Activated gamma-delta T cell treated with Interleukin-2 at 50 U/mL for 16 hours (primary cell): ENCODE data around the gene DCC.

ENCODE experiments used
- DNase-seq: peaks from one replicate; pipeline ENCODE4 v3.0.0-alpha.2; 2020

The DCC gene, protein sequence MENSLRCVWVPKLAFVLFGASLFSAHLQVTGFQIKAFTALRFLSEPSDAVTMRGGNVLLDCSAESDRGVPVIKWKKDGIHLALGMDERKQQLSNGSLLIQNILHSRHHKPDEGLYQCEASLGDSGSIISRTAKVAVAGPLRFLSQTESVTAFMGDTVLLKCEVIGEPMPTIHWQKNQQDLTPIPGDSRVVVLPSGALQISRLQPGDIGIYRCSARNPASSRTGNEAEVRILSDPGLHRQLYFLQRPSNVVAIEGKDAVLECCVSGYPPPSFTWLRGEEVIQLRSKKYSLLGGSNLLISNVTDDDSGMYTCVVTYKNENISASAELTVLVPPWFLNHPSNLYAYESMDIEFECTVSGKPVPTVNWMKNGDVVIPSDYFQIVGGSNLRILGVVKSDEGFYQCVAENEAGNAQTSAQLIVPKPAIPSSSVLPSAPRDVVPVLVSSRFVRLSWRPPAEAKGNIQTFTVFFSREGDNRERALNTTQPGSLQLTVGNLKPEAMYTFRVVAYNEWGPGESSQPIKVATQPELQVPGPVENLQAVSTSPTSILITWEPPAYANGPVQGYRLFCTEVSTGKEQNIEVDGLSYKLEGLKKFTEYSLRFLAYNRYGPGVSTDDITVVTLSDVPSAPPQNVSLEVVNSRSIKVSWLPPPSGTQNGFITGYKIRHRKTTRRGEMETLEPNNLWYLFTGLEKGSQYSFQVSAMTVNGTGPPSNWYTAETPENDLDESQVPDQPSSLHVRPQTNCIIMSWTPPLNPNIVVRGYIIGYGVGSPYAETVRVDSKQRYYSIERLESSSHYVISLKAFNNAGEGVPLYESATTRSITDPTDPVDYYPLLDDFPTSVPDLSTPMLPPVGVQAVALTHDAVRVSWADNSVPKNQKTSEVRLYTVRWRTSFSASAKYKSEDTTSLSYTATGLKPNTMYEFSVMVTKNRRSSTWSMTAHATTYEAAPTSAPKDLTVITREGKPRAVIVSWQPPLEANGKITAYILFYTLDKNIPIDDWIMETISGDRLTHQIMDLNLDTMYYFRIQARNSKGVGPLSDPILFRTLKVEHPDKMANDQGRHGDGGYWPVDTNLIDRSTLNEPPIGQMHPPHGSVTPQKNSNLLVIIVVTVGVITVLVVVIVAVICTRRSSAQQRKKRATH (N-terminal part only)

DNA sequence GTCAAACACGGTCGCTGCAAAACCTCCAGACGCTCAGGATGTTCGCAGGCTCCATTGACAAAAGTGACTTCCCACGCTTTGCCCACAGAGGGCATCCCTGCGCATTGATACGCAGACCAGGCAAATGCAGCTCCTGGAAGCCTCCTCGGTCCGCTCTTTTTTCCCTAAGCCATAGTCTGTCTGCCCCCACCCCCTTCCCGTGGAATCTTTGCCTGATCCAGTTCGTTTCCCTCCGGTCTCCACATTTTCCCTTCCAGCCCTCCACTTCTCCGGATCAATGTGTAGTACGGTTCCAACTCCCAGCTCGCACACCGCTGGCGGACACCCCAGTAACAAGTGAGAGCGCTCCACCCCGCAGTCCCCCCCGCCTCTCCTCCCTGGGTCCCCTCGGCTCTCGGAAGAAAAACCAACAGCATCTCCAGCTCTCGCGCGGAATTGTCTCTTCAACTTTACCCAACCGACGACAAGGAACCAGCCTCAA, at the start of gene DCC:
Gene DCC (plus strand): TSS at position 307 of the 481 bp plus-strand sequence. CDS start 591 bp downstream, outside the sequence.
- no peak for DNase-seq

- DNase-seq: no peak
Measured at GRCh38 chr18:52310651-52311050, 29.3 kb upstream of the DCC start.

GRCh38 chr18:52311331-52311730, 28.7 kb upstream of the DCC start:
- no peak for DNase-seq

DNA sequence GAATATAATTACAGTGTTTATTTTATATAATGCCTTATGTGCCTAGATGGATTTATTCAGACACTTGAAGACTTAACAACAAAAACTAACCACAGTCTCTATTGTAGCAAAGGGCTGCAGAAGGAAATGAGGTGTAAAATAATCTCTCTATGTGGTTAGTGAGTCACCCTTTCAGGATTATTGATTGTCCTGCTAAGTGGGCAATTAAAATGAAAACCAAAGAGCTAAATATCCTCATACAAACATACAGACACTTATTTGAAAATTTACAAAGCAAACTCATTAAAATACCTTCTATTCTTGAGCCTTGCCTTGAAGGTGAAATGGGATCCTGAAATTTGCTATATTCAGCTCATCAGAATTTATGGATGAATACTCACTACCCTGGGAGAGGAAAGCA, 27.7 kb upstream of the DCC start:
- no peak for DNase-seq

GRCh38 chr18:52313213-52313612, 26.8 kb upstream of the DCC start:
- no peak for DNase-seq

GRCh38 chr18:52319424-52319983, 20.5 kb upstream of the DCC start:
- DNase-seq: no peak

- DNase-seq: no peak
Measured at GRCh38 chr18:52322307-52322706, 17.7 kb upstream of the DCC start.

- DNase-seq: no peak
Measured at GRCh38 chr18:52323802-52324201, 16.2 kb upstream of the DCC start.

GRCh38 chr18:52325997-52326396, 14.0 kb upstream of the DCC start:
- no peak for DNase-seq

DNA sequence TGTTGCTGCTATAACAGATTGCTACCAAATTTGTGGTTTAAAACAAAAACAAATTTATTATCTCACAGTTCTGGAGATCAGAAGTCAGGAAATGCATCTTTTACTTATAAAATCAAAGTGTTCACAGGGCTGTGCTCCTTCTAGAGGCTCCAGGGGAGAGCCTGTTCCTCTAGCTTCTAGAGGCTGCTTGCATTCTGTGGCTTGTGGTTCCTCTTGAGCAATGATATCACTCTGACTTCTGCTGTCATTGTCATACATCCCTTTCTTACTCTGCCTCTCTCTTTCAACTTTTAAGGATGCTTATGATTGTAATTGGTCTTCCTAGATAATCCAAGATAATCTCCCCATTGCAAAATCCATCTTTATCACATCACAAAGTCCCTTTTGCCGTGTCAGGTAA, 6.1 kb upstream of the DCC start:
- DNase-seq: no peak

DNA sequence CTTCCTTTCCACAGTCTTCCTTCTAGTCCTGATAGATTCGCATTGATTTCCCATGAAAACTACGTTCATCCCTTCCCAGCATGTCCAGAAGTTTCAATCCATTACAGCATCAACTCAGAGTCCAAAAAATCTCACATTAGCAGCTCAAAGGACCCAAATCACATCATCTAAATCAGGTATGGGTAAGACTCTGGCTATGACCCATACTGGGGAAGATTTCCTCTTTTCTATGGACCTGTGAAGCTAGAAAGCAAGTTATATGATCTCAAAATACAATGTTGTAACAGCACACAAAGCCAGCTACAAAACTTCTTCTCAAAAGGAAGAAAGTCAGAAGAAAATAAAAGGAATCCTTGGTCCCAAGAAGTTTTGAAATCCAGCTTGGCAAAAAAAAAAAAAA, 5.7 kb upstream of the DCC start:
- no peak for DNase-seq

DNA sequence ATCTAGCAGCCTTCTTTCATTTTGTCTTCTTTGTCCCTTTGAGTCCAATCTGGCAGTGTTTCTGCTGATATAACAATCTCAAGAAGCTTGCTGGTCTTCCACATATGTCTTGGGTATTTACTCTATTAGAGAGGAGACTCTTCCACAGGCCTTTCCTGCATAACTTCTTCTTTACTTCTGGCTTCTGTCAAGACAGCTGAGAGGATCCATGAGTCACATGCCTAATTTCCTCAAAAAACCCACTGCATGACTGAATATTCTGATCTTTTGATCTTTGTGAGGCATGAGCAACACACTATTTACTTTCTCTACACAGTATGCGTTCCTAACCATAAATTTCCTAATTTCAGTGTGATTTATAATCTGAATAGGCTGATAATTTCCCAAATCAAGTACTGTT, 5.1 kb upstream of the DCC start:
- no peak for DNase-seq

DNA sequence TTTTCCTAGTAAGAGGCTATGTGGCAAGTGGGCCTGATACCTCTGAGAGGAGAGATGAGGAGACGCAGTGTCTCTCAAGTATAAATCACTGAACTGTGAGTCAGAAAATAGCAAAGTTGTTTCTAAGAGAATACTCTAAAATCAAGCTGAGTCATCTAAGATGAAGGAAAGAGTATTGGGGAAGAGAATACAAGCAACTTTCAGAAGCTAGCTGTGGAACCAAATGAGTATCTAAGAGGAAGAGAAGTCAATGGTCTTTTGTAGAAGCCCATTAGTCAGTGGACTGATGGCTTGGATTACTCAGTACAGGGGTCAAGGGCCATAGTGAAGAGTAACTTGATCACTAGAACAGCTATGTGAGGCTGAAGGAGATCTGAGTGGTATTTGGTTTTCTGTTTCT, 2.7 kb upstream of the DCC start:
- no peak for DNase-seq

GRCh38 chr18:52340406-52341102, 557 bp downstream of the DCC start:
- DNase-seq: no peak

DNA sequence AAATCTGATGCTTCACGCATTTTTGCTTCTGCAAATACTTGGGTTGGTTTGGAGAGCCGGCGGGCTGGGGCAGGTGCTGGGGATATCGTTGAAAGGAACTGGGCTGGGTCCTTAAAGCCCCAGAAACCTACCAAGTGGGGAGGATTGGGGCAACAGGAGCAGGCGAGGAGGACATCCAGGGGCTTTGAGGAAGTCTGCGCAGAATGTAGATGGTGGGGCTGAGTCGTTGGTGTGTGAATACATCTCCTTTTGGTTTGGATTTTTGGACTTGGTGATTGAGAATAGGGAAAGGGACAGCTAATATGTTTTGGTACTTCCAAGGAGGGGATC, 1.1 kb downstream of the DCC start:
- DNase-seq: no peak

- DNase-seq: no peak
Measured at GRCh38 chr18:52341608-52342381, 1.8 kb downstream of the DCC start.

- DNase-seq: no peak
Measured at GRCh38 chr18:52342456-52342855, 2.5 kb downstream of the DCC start.

DNA sequence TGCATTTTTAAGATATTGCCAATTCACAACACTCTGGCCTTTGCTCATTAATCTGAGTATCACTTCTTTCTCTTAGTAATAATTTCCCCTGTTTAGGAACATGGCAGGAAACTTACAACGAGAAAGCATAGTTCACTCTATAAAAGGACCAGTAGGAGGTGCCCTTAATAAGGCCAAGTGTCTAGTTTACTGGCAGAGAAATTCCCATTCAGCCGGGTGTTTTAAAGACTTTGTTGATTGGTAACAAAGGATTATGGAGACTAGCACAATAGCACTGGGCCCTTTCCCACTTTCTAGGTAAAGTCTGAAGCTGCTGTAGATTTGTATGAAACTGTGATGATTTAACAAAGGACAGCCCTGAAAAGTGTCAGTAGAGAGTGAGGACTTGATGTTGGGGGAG, 3.1 kb downstream of the DCC start:
- DNase-seq: no peak

DNA sequence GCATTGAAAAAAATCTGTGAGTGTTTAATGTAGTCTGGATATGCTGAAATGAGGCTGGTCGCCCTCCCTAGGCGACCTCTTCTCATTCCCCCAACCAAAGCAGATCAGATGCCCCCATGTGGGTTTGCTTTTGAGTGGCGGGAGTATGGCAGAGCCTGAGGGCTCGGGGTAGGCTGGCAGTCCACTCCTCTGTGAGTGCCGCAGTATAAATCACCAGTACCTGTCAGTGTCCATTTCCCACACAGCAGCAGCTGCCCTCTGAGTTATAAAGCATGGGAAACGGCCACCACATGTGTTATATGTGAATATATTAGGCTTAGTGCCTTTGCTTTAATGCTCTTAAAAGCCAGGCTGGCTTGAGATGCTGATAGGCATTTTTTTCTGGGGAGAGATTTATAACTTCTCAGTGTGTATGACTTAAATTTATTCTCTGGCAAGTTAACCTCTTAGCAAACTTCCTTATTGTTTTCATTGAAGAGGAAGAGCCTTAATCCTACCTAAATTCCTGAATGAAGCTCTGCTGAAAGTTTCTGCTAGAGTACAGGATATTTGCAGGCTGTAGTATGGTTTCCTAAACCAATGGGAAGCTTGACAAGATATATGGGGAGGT, 3.8 kb downstream of the DCC start:
- no peak for DNase-seq

- DNase-seq: no peak
Measured at GRCh38 chr18:52344881-52345280, 4.9 kb downstream of the DCC start.

- DNase-seq: no peak
Measured at GRCh38 chr18:52345428-52345827, 5.4 kb downstream of the DCC start.
